OCI-LY1 (cell line): ENCODE measurements around the gene MCM6.

Experiments used
- CTCF ChIP-seq: fragments of 200-600 bp; sonication (generic), shearing (Covaris generic); IDR thresholded peaks from 2 replicates; pipeline ENCODE4 v1.5.1; 2017; ENCODE audit warnings: mild to moderate bottlenecking, antibody characterized with exemption, low read length, moderate library complexity, mixed read lengths
- EZH2 ChIP-seq: fragments of 200-600 bp; sonication (generic), shearing (Covaris generic); IDR thresholded peaks from 2 replicates; pipeline ENCODE4 v1.8.0; 2017; ENCODE audit warnings: borderline replicate concordance, mixed run types, mild to moderate bottlenecking, antibody characterized with exemption, low read length, moderate library complexity, mixed read lengths

- TF ChIP-seq CTCF = peak; percentile 57
- no peak for TF ChIP-seq EZH2
Measured at GRCh38 chr2:135798762-135799161, 77.5 kb downstream of the MCM6 start.
